Stimulated activated CD4-positive, alpha-beta T cell treated with anti-CD3 and anti-CD28 coated beads, Interleukin-2, amount 100 ng/mL, for 48 hours (primary cell): Measurements from ENCODE around the gene PLBD2.

Source experiments
- DNase-seq, 2 donors: peaks; one replicate each; pipeline ENCODE4 v3.0.0-alpha.2; 2020

PLBD2 gene, protein sequence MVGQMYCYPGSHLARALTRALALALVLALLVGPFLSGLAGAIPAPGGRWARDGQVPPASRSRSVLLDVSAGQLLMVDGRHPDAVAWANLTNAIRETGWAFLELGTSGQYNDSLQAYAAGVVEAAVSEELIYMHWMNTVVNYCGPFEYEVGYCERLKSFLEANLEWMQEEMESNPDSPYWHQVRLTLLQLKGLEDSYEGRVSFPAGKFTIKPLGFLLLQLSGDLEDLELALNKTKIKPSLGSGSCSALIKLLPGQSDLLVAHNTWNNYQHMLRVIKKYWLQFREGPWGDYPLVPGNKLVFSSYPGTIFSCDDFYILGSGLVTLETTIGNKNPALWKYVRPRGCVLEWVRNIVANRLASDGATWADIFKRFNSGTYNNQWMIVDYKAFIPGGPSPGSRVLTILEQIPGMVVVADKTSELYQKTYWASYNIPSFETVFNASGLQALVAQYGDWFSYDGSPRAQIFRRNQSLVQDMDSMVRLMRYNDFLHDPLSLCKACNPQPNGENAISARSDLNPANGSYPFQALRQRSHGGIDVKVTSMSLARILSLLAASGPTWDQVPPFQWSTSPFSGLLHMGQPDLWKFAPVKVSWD

GRCh38 chr12:113358381-113359132, at the start of gene PLBD2:
PLBD2 (plus strand) TSS chr12:113358587; CDS start chr12:113358601, 14 bp downstream.
- DNase-seq: peak; percentile 91 to 94

GRCh38 chr12:113310489-113310888, 47.9 kb upstream of the PLBD2 start:
- no peak for DNase-seq

- DNase-seq: no peak
Observed at GRCh38 chr12:113314121-113314529, 44.3 kb upstream of the PLBD2 start.

DNA sequence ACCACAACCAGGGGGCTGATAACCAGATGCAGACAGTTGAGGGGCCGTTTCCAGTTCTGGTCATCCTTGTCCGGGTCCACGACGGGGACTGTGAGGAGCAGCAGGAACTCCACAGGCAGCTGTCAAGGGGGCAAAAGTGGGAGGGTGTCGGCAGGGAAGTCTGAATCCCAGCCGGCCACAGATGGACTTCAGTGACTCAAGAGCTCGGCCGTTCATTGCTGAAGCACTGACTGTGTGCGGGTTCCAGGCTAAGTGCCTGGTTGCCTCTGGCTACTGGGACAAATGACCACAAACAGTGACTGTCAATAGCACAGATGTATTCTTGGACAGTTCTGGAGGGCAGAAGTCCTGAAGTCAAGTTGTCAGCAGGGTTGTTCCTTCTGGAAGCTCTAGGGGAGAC, 43.0 kb upstream of the PLBD2 start:
- DNase-seq: no peak

GRCh38 chr12:113316155-113316554, 42.2 kb upstream of the PLBD2 start:
- no peak for DNase-seq

- DNase-seq: no peak
Observed at GRCh38 chr12:113317122-113317521, 41.3 kb upstream of the PLBD2 start.

GRCh38 chr12:113318046-113318656, 40.2 kb upstream of the PLBD2 start:
- no peak for DNase-seq

- DNase-seq: no peak
Observed at GRCh38 chr12:113318900-113319628, 39.3 kb upstream of the PLBD2 start.

- DNase-seq: no peak
Observed at GRCh38 chr12:113320401-113320800, 38.0 kb upstream of the PLBD2 start.

DNA sequence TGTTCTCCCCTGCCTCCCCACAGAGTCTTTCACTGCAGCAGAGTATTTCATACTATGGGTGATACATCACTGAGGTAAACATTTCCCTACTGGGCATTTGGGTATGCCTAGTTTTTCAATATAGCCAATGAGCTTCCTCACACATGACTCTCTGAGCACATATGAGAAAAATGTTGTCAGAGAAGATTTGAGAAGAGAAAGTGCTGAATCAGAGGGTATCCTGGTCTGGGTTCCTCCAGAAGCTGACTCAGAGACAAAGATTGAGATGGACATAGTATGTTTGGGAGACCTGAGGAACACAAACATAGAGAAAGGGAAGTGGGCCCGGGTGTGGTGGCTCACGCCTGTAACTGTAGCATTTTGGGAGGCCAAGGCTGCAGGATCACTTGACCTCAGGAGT, 36.0 kb upstream of the PLBD2 start:
- DNase-seq: no peak

DNA sequence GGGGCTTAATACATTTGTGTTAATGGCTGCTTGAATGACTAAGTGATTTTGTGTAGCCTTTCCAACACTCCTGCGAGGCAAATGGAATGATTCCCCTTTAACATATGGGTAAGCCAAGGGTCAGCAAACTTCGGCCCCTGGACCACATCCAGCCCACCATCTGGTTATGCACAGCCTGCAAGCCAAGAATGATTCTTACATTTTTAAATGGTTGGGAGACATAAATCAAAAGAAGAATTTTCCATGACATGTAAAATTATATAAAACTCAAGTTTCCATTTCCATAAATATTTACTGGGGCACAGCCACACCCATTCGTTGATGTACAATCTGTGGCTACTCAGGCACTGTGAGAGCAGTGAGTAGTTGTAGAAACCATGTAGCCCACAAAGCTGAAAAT, 32.5 kb upstream of the PLBD2 start:
- DNase-seq: no peak

GRCh38 chr12:113326775-113327395, 31.5 kb upstream of the PLBD2 start:
- DNase-seq: no peak

DNA sequence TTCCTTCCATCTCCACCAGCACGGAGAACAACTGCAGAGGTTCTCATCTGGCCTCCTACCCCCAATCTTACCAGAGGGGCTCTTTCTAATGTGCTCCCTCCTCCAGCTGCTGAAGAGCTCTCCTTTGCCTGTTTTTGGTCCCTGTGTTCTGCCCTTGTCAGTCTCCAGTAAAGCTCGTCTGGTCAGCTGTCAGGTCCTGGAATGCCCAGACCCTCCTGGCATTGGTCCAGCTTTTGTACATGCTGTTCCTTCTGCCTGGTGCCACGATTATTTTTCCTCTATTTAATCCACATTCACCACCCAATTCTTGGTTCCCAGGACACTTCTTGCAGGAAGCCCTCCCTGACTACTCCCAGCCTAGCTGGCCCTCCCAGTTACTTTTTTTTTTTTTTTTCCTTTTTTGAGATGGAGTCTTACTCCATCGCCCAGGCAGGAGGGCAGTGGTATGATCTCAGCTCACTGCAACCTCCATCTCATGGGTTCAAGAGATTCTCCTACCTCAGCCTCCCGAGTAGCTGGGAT, 30.0 kb upstream of the PLBD2 start:
- DNase-seq: no peak

DNA sequence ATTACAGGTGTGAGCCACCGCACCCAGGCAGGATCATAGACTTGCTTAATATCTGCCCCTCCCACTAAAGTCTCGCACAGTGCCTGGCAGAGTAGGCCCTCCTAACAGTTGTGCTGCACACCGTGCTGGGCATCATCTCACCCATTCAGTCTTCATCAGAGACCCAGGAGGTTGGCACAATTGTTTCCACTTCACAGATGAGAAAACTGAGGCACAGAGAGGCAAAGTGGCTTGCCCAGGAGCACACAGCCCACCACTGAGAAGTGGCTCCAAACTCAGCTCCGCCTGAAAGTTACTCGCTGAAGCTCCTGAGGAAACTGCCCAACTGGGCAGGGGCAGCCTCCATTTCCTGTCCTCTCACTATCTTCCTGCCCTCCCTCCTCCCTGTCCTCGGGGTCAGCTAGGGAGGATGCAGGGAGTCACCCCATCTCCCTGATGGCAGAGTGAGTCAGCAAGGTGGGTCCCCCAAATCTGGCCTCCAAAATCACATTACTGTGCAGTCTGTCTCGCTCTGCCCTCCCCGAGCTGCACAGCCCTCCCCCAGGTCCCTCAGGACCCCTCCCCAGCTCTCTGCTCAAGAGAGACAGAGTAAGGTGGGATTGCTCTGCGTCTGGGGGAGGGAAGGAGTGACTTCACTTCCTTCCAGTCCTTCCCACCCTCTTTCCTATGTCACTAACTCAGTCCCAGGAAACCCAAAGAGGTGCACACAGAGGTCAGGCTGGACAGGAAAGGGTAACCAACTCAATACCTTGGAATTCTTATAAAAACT, 29.2 kb upstream of the PLBD2 start:
- DNase-seq: no peak

DNA sequence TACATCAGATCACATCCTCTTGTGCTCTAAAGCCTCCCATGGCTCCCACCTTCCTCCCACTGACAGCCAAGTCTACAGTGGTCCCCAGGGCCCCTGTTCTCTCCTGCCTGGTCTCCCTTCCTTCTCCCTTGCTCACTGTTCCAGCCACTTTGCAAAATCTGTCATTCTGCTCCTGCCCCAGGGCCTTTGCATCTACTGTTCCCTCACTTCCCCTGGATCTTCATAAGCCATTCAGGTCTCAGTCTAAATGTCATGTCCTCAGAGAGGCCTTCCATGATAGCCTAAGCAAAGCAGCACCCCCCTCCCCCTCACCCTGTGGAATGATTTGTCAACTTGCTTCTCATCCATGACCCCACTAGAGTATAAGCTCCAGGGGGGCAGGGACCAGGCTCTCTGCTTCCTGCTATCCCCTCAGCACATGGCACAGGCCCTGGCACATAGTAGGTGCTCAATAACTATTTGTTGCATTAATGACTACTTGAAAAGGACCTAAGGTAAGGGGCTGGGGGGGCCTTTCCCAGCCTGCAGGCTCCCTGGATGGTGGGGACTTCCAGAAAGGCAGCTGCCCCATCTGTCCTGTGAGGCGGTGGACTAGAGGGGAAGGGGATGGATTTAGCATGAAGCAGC, 28.5 kb upstream of the PLBD2 start:
- DNase-seq: no peak

- DNase-seq: no peak
Observed at GRCh38 chr12:113330505-113330904, 27.9 kb upstream of the PLBD2 start.

GRCh38 chr12:113332688-113333417, 25.5 kb upstream of the PLBD2 start:
- DNase-seq: no peak

DNA sequence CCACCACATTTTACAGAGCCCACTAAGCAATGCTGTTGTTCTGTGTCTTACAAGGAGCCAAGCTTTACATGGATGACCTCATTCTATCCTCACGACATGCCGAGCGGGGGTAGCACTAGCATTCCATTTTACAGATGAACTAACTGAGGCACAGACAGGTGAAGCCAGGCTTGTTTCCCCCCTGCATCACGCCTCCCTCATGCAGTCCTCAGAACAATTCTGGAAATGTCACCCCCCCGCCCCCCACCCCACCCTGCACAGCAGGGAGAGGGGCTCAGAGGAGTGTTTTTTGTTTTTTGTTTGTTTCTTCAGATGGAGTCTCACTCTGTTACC, 25.0 kb upstream of the PLBD2 start:
- no peak for DNase-seq

- no peak for DNase-seq
Observed at GRCh38 chr12:113333877-113334785, 24.3 kb upstream of the PLBD2 start.
